HepG2 (cell line): ENCODE data around the gene EIF5A. TPM values are rescaled to one million over a fixed set of nuclear protein-coding genes. Genes with fewer than 3 reads are reported as not detected.

Experiments used
- AHR ChIP-seq: IDR thresholded peaks from 2 replicates; pipeline ENCODE4 v1.6.1; 2018; ENCODE audit warnings: missing genetic modification reagents, missing compliant biosample characterization
- ATF7 ChIP-seq, 2 experiments: fragments of 450-650 bp in 1 of 2; sonication (generic) in 1 of 2; formaldehyde crosslinking in 1 of 2; IDR thresholded peaks; 2 replicates each; pipeline versions ENCODE4 v1.4.0 to v1.6.1; 2016 to 2020; ENCODE audit warnings: antibody characterized with exemption in 1 of 2, mild to moderate bottlenecking in 1 of 2, missing genetic modification reagents in 1 of 2
- CBX5 ChIP-seq: sonication (generic); formaldehyde crosslinking; IDR thresholded peaks from 2 replicates; pipeline ENCODE4 v1.4.0; 2020; ENCODE audit warnings: missing genetic modification reagents, borderline replicate concordance
- ETV5 ChIP-seq: IDR thresholded peaks from 2 replicates; pipeline ENCODE4 v1.6.1; 2018; ENCODE audit warnings: missing biosample characterization, missing genetic modification reagents, inconsistent platforms, borderline replicate concordance
- FOXK2 ChIP-seq: fragments of 450-650 bp; IDR thresholded peaks from 2 replicates; pipeline ENCODE4 v1.6.1; 2016
- FOXO1 ChIP-seq: sonication (generic); formaldehyde crosslinking; IDR thresholded peaks from 2 replicates; pipeline ENCODE4 v1.4.0; 2020; ENCODE audit warnings: missing genetic modification reagents
- GABPA ChIP-seq, 2 experiments: IDR thresholded peaks; 2 replicates each; pipeline ENCODE4 v1.6.1; 2011 to 2016; ENCODE audit warnings: low read depth in 2 of 2, low read length in 1 of 2, missing biosample characterization in 1 of 2, missing genetic modification characterization in 1 of 2
- GPN1 ChIP-seq: sonication (generic); formaldehyde crosslinking; IDR thresholded peaks from 2 replicates; pipeline ENCODE4 v1.5.1; 2020; ENCODE audit warnings: missing genetic modification reagents, borderline replicate concordance
- HNRNPH1 ChIP-seq: fragments of 200-400 bp; formaldehyde crosslinking; optimal IDR thresholded peaks from 2 replicates; pipeline ENCODE3; 2017; ENCODE audit warnings: mild to moderate bottlenecking, low read depth, low read length
- HNRNPLL ChIP-seq: fragments of 200-400 bp; formaldehyde crosslinking; IDR thresholded peaks from 2 replicates; pipeline ENCODE4 v1.6.1; 2017; ENCODE audit warnings: mild to moderate bottlenecking, low read depth, low read length; ENCODE audit not compliant: poor library complexity, severe bottlenecking
- KLF9 ChIP-seq: IDR thresholded peaks from 2 replicates; pipeline ENCODE4 v1.6.1; 2016; ENCODE audit warnings: low read depth
- MED13 ChIP-seq: sonication (generic); formaldehyde crosslinking; IDR thresholded peaks from 2 replicates; pipeline ENCODE4 v1.5.0; 2020; ENCODE audit warnings: missing genetic modification reagents
- MED8 ChIP-seq: sonication (generic); formaldehyde crosslinking; IDR thresholded peaks from 2 replicates; pipeline ENCODE4 v1.8.1; 2023; ENCODE audit warnings: mild to moderate bottlenecking, missing genetic modification reagents; ENCODE audit not compliant: insufficient replicate concordance
- NCOA1 ChIP-seq: sonication (generic); formaldehyde crosslinking; IDR thresholded peaks from 2 replicates; pipeline ENCODE4 v1.9.0; 2021; ENCODE audit warnings: missing genetic modification reagents
- RBFOX2 ChIP-seq: fragments of 200-400 bp; formaldehyde crosslinking; IDR thresholded peaks from 2 replicates; pipeline ENCODE4 v1.6.1; 2017; ENCODE audit warnings: low read depth, mild to moderate bottlenecking, low read length
- RORA ChIP-seq: sonication (generic); formaldehyde crosslinking; IDR thresholded peaks from 2 replicates; pipeline ENCODE4 v1.5.0; 2020; ENCODE audit warnings: mild to moderate bottlenecking, missing genetic modification reagents, moderate library complexity
- SIX4 ChIP-seq: sonication (generic); formaldehyde crosslinking; IDR thresholded peaks from 2 replicates; pipeline ENCODE4 v1.4.0; 2020; ENCODE audit warnings: missing genetic modification reagents
- SUZ12 ChIP-seq: fragments of 150-350 bp; IDR thresholded peaks from 2 replicates; pipeline ENCODE4 v1.6.1; 2014; ENCODE audit warnings: low read depth, low read length
- ZIK1 ChIP-seq: sonication (generic); formaldehyde crosslinking; IDR thresholded peaks from 2 replicates; pipeline ENCODE4 v1.5.0; 2020; ENCODE audit warnings: mild to moderate bottlenecking, low read depth, missing genetic modification reagents, borderline replicate concordance
- ZMYM3 ChIP-seq: sonication (generic); formaldehyde crosslinking; IDR thresholded peaks from 2 replicates; pipeline ENCODE4 v1.5.1; 2020; ENCODE audit warnings: mild to moderate bottlenecking, missing genetic modification reagents
- ZNF207 ChIP-seq: fragments of 450-650 bp; IDR thresholded peaks from 2 replicates; pipeline ENCODE4 v1.6.1; 2016; ENCODE audit warnings: antibody characterized with exemption, borderline replicate concordance
- ZNF572 ChIP-seq: sonication (generic); formaldehyde crosslinking; IDR thresholded peaks from 2 replicates; pipeline ENCODE4 v1.5.1; 2020; ENCODE audit warnings: mild to moderate bottlenecking, missing genetic modification reagents
- ZNF644 ChIP-seq: IDR thresholded peaks from 2 replicates; pipeline ENCODE4 v1.6.1; 2016; ENCODE audit warnings: low read depth
- ZNF660 ChIP-seq: sonication (generic); formaldehyde crosslinking; IDR thresholded peaks from 2 replicates; pipeline ENCODE4 v1.5.1; 2020; ENCODE audit warnings: mild to moderate bottlenecking, low read depth, missing genetic modification reagents, borderline replicate concordance
- ZNF772 ChIP-seq: sonication (generic); formaldehyde crosslinking; IDR thresholded peaks from 2 replicates; pipeline ENCODE4 v1.5.0; 2020; ENCODE audit warnings: mild to moderate bottlenecking, missing genetic modification reagents
- polyA plus RNA-seq, 8 experiments: library from polyadenylated mRNA; depleted of rRNA in 3 of 8; stranded (reverse) in 7 of 8; unstranded in 1 of 8; fragments of >200 nt; fragmentation: Illumina TruSeq in 4 of 8; extraction: Trizol in 4 of 8; gene quantifications; 2 replicates each; pipeline versions ENCODE4 v1.2.1 to v1.2.3, GENCODE V29; 2011 to 2016; ENCODE audit warnings: low read depth in 4 of 8, missing spikeins in 1 of 8, mixed read lengths in 1 of 8; ENCODE audit not compliant: insufficient read depth in 1 of 8
- total RNA-seq, 5 experiments: library from RNA; depleted of rRNA; stranded (reverse); fragments of >200 nt; fragmentation: Illumina TruSeq; extraction: Trizol; gene quantifications; 2 replicates each; pipeline ENCODE4 v1.2.3, GENCODE V29; 2016; ENCODE audit warnings: low read depth in 1 of 5
- TF ChIP-seq, protein P1 (sequence below): sonication (generic); formaldehyde crosslinking; IDR thresholded peaks from 2 replicates; pipeline ENCODE4 v1.8.1; 2023; ENCODE audit warnings: mild to moderate bottlenecking, missing genetic modification reagents
- TF ChIP-seq, protein P2 (sequence below): sonication (generic); formaldehyde crosslinking; IDR thresholded peaks from 2 replicates; pipeline ENCODE4 v1.4.0; 2020; ENCODE audit warnings: missing genetic modification reagents
- TF ChIP-seq, protein P3 (sequence below): sonication (generic); formaldehyde crosslinking; IDR thresholded peaks from 2 replicates; pipeline ENCODE4 v1.8.0; 2022; ENCODE audit warnings: missing genetic modification reagents, mild to moderate bottlenecking, borderline replicate concordance

EIF5A gene
- total and polyA plus RNA-seq, 2 of the 13 experiments (the other 11 are each of a cell fraction or from before 2014, with no cell fraction given) = 319 to 337 TPM

DNA sequence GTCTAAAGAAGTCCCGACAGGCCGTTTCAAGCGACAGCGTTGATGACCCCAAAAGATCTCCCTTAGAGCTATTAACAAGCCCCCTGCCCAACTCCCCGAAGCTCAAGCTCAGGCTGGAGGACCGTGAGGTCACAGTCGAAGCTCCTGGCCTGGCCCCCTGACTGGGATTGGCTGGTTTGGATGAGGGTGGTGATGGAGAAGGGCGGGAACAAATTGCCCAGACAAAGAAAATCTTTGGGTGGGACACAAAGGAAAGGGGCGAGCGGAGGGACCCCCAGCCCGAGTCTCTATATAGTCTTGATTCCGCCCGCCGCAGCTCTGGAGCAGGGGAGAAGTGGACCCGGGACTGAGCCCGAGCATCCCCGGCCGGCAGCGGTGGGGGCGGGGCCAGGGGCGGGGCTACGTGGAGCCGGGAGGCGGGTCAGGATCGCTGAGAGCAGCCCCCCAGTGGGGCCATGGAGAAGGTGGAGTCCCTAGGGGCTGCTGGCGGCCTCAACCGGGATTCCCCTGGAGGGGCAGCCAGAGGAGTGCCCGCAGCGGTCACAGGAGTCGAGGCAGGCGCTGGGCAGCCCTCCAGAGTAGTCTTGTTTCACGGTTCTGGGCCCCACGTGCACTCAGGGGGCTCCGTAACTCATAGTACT is 22.7 kb downstream of the EIF5A start (continued):
- TF ChIP-seq, protein P1, sequence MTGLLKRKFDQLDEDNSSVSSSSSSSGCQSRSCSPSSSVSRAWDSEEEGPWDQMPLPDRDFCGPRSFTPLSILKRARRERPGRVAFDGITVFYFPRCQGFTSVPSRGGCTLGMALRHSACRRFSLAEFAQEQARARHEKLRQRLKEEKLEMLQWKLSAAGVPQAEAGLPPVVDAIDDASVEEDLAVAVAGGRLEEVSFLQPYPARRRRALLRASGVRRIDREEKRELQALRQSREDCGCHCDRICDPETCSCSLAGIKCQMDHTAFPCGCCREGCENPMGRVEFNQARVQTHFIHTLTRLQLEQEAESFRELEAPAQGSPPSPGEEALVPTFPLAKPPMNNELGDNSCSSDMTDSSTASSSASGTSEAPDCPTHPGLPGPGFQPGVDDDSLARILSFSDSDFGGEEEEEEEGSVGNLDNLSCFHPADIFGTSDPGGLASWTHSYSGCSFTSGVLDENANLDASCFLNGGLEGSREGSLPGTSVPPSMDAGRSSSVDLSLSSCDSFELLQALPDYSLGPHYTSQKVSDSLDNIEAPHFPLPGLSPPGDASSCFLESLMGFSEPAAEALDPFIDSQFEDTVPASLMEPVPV (CRISPR knock-in tag) = no peak
- TF ChIP-seq, protein P2, sequence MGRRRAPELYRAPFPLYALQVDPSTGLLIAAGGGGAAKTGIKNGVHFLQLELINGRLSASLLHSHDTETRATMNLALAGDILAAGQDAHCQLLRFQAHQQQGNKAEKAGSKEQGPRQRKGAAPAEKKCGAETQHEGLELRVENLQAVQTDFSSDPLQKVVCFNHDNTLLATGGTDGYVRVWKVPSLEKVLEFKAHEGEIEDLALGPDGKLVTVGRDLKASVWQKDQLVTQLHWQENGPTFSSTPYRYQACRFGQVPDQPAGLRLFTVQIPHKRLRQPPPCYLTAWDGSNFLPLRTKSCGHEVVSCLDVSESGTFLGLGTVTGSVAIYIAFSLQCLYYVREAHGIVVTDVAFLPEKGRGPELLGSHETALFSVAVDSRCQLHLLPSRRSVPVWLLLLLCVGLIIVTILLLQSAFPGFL (CRISPR knock-in tag) = no peak
- TF ChIP-seq FOXO1 (CRISPR knock-in tag) = no peak
- no peak for TF ChIP-seq KLF9 (CRISPR knock-in tag)
- TF ChIP-seq AHR (CRISPR knock-in tag) = no peak
- no peak for TF ChIP-seq ATF7 (IDR thresholded peaks at IDR 0.05)
- no peak for TF ChIP-seq ATF7 (CRISPR knock-in tag; IDR thresholded peaks at IDR 0.05)
- no peak for TF ChIP-seq ZMYM3 (CRISPR knock-in tag)
- no peak for TF ChIP-seq FOXK2
- no peak for TF ChIP-seq MED13 (CRISPR knock-in tag)
- TF ChIP-seq SUZ12 = no peak
- TF ChIP-seq HNRNPLL = no peak
- TF ChIP-seq, protein P3, sequence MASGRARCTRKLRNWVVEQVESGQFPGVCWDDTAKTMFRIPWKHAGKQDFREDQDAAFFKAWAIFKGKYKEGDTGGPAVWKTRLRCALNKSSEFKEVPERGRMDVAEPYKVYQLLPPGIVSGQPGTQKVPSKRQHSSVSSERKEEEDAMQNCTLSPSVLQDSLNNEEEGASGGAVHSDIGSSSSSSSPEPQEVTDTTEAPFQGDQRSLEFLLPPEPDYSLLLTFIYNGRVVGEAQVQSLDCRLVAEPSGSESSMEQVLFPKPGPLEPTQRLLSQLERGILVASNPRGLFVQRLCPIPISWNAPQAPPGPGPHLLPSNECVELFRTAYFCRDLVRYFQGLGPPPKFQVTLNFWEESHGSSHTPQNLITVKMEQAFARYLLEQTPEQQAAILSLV (CRISPR knock-in tag) = no peak
- peak; percentile 43; the same call in 1 of the 2 replicates for TF ChIP-seq ZIK1 (CRISPR knock-in tag)
- no peak for TF ChIP-seq ETV5
- TF ChIP-seq ZNF772 (CRISPR knock-in tag) = no peak
- no peak for TF ChIP-seq NCOA1 (CRISPR knock-in tag)
- TF ChIP-seq GABPA (IDR thresholded peaks at IDR 0.05; ENCODE audit: low read depth, low read length) = no peak
- no peak for TF ChIP-seq GABPA (CRISPR knock-in tag; IDR thresholded peaks at IDR 0.05; ENCODE audit: low read depth)
- no peak for TF ChIP-seq MED8 (CRISPR knock-in tag)
- TF ChIP-seq ZNF207 = no peak
- TF ChIP-seq ZNF572 (CRISPR knock-in tag) = no peak
- no peak for TF ChIP-seq SIX4 (CRISPR knock-in tag)
- TF ChIP-seq ZNF660 (CRISPR knock-in tag) = no peak
- TF ChIP-seq CBX5 (CRISPR knock-in tag) = no peak
- no peak for TF ChIP-seq RBFOX2
- no peak for TF ChIP-seq GPN1 (CRISPR knock-in tag)
- no peak for TF ChIP-seq ZNF644 (CRISPR knock-in tag)
- no peak for TF ChIP-seq RORA (CRISPR knock-in tag)
- TF ChIP-seq HNRNPH1 = no peak
